A549 treated with CORT108297 at 1 μM for 4 hours (cell line): ENCODE measurements around the gene FOXI2. TPM values are rescaled to one million over a fixed set of nuclear protein-coding genes. Genes with fewer than 3 reads are reported as not detected.

Experiments
- total RNA-seq: library from RNA; stranded (reverse); fragments of 200-300 nt; extraction: Qiagen RNA extraction; gene quantifications from 5 replicates; pipeline ENCODE4 v1.2.3, GENCODE V29; 2022

FOXI2 gene
- total RNA-seq, result not detected in 5 replicates

GRCh38 chr10:127736915-127737562 is at the start of gene FOXI2:
Gene FOXI2, plus strand, starts transcription at chr10:127737185. Its CDS starts 89 bp downstream, at chr10:127737274.

Other genes starting within 250 kb of the FOXI2 start
- not detected in 5 replicates for gene NPS, start 187.9 kb upstream of the FOXI2 start, total RNA-seq
- not detected in 5 replicates for gene CLRN3, start 155.8 kb downstream of the FOXI2 start, total RNA-seq
- gene PTPRE, start 169.9 kb downstream of the FOXI2 start, total RNA-seq, result 2.5 to 4.1 TPM (median 3.6 TPM) in 5 replicates